Left renal pelvis (tissue), 4 donors: ENCODE results near the gene HDAC4. TPM values are rescaled to one million over a fixed set of nuclear protein-coding genes. Genes with fewer than 3 reads are reported as not detected.
"Not testable (repeated sequence)": the region's sequence is repeated elsewhere in the genome, so short reads cannot be mapped to it uniquely, and the experiment has no call there.

Experiments
- DNase-seq, 4 donors: peaks; one replicate each; pipeline ENCODE4 v3.0.0-alpha.2; 2013; ENCODE audit warnings: low read depth in 4 of 4, low spot score in 3 of 4
- polyA plus RNA-seq, 4 donors: library from polyadenylated mRNA; unstranded; fragments of 120-200 nt; gene quantifications; one replicate each; pipeline ENCODE4 v1.2.1, GENCODE V29; 2013; ENCODE audit not compliant: insufficient read length in 4 of 4

HDAC4 gene
- polyA plus RNA-seq, 4 donors, result 12.9 to 15.4 (median 14.4) TPM

- DNase-seq, result no peak
Measured at GRCh38 chr2:239085201-239085992, 315.4 kb downstream of the HDAC4 start.

GRCh38 chr2:239084007-239084406 lies 316.8 kb downstream of the HDAC4 start:
- DNase-seq, result no peak

- no peak for DNase-seq
Measured at GRCh38 chr2:239082425-239082824, 318.4 kb downstream of the HDAC4 start.

- no peak for DNase-seq
Measured at GRCh38 chr2:239081622-239082021, 319.2 kb downstream of the HDAC4 start.

DNA sequence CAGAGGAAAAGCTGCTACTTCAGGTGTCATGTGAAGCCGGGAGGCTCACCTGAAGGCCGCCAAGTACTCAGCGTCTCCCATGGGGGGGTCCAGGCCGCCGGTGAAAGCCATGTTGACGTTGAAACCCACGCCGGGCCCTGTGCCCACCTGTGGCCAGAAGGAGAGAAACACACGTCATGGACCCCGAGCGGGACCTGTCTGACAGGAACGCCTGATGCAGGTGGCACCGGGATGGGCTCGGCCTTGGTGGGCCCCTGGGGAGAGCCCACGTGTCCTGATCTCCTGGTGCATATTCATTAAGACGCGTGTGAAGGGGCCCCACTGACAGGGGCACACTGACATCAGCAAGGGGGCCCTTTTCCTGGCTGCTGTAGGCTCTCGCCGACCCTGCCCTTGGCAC lies 319.8 kb downstream of the HDAC4 start:
- DNase-seq, result no peak

GRCh38 chr2:239079671-239080294 lies 321.0 kb downstream of the HDAC4 start:
- no peak for DNase-seq

- no peak for DNase-seq
Measured at GRCh38 chr2:239078128-239078924, 322.5 kb downstream of the HDAC4 start.

GRCh38 chr2:239077260-239077659 lies 323.6 kb downstream of the HDAC4 start:
- DNase-seq, result no peak

DNA sequence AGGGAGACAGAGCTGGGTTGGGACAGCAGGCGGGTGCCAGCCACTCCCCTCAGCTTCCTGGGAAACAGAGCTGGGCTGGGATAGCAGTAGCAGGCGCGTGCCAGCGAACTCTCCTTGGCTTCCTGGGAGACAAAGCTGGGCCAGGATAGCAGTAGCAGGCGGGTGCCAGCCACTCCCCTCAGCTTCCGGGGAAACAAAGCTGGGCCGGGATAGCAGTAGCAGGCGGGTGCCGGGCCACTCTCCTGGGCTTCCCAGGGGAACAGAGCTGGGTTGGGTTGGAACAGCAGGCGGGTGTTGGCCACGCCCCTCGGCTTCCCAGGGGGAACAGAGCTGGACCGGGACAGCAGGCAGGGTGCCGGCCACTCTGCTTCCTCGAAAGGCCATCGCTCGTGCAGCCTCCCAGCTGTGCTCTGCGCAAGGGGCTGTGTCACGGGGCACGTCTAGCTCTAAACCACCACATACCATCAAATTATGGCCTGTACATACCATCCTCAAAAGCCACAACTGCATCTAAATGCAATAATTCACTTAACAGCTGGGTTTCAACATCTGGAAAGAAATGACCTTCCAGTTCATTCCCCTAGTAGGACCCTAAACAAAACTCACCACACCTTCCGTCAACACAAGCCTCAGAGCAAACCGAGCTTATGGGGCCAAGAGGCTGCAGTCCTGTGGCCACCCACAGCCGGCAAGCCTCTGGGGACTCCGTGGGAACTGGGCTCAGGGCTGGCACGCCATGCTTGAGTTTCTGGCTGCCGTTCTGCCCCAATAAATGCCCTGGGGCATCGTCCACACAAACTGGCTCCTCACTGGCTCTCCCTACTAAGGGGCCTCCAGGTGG lies 324.7 kb downstream of the HDAC4 start:
- no peak for DNase-seq

DNA sequence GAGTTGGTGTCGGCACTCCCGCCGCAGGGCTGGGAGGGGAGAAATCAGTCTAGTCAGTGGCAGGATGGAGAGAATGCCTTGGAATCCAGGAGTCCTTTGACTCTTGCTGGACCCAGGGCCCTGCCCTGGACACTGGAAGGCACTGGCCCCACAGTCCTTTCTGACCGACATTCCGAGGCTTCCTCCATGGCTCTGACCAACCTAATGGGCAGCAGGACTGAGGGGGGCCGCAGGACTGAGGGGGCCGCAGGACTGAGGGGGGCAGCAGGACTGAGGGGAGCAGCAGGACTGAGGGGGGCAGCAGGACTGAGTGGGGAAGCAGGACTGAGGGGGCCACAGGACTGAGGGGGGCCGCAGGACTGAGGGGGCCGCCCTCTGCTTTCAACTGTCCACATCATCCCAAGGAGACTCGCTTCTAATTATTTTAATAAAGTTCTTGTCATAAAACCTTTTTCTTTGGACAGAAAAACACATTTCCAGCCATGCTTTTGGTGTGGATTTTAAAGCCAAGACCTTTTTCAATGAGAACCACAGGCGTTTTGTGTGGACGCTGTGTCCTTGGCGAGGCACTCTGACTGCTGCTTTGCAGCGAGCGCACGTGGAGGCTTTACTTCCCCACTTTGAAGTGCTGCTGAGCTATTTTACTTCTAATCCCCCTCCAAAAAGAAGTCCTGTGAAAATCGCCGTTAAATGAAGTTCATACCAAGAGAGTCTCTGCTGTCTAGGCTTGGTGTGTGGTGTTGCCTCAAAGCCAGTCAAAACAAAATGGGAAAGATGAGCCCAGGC lies 326.9 kb downstream of the HDAC4 start:
- DNase-seq, result no peak

GRCh38 chr2:239073270-239073669 lies 327.6 kb downstream of the HDAC4 start:
- no peak for DNase-seq

GRCh38 chr2:239072786-239073185 lies 328.0 kb downstream of the HDAC4 start:
- no peak for DNase-seq

DNA sequence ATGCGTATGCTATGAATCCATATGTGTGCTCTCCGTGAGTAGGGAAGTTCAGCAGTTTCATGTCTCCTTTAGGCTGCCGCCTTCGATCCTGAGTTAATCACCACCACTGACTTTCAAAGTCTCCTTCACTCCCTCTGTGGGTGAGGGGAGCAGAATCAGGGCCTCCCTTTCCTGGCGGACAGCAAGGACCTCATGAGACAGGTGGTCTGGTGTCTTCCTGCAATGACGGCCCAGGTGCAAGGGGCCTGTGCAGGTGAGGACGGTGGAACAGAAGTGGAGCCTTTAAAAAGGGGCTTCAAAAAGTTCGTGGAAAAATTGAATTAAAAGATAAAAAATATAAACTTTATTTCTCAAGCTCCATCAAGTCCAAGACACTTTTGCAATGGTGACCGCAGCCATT lies 330.4 kb downstream of the HDAC4 start:
- DNase-seq, result no peak

DNA sequence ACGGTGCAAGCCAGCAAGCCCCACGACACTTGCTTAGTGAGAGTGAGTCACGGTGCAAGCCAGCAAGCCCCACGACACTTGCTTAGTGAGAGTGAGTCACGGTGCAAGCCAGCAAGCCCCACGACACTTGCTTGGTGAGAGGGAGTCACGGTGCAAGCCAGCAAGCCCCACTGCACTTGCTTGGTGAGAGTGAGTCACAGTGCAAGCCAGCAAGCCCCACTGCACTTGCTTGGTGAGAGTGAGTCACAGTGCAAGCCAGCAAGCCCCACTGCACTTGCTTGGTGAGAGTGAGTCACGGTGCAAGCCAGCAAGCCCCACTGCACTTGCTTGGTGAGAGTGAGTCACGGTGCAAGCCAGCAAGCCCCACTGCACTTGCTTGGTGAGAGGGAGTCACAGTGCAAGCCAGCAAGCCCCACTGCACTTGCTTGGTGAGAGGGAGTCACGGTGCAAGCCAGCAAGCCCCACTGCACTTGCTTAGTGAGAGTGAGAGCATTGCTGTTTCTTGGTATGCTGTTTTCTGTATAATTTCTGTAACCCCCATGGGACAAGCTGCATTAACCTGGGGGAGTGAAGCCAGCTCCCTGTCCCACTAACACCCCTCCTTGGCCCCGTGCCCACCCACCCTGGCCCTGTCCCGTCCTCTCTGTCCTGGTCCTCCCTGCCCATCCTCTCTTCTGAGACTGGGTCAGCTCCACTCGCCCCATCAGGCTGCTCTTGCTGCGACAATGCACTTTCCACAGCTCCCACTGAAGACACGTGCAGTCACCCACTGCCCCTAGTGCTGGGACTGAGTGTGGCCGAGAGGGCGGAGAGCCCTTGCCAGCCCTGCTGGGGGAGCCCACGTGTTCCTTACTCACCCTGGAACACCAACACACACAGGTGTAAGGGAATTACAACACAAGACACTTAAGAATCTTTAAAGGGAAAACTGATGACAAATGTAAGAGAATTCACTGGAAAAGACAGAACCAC lies 331.2 kb downstream of the HDAC4 start:
- not testable (repeated sequence) for DNase-seq

DNA sequence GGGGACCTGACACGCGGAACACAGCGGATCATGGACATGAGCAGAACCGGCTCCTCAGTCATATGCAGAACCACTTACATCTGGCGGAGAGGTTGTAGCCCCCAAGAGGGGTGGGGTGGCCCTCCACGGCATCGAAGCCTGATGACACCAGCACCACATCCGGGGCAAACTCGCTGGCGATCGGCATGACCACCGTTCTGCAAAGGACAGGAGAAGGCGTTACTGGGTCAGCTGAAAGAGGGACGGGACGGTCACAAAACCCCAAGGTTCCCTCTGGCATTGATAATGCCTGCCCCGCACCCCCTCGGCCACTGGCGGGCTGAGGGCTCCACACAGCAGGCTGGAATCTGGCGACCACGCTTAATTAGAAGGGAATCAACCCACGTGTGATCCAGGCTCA lies 332.4 kb downstream of the HDAC4 start:
- no peak for DNase-seq

DNA sequence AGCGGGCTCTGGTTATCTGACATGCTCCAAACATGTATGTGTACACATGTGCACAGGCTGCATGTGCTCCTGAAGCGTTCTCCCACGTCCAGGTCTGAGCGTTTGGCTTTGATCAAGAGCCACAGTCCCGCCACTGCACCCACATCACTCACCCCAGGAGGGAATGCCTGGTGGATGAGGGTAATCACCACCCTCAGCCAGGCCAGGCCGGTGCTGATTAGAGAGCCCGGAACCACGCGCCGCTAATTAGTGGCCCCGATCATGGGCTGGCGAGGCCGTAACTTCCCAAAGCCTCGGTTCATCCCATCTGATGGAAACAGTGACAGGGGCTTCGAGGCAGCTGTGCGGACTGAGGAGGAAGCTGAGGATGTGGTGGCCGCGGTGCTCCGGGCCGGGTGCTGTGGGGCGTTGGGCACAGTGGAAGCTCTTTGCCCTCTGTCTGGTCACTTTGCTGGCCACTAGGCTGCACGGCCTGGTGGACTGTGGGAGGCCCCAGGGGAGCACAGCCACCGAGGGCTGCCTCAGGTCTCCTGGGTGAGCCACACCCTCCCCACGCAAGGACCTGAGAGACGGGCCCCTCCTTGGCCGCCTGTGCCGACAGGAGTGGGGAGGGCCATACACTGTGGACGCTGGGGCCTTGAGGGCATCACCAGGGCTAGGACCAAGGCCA lies 333.5 kb downstream of the HDAC4 start:
- no peak for DNase-seq

DNA sequence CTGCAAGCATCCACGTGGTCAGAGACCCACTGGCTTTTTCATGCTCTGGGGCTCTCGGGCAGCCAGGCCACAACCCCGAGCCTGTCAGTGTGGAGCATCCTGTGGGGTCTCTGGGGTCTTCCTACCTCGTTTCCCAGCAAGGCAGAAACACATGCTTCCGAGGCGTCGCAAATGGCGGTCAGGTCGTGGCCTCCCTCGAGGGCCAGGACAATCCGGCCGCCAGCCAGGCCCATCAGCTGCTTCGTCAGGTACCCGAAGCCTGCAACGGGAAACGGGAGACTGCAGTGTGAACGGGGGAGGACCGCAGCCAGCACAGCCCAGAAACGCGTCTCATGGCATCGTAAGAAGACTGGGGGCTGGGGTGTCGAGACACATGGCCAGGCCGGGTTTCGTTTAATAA lies 334.2 kb downstream of the HDAC4 start:
- no peak for DNase-seq

DNA sequence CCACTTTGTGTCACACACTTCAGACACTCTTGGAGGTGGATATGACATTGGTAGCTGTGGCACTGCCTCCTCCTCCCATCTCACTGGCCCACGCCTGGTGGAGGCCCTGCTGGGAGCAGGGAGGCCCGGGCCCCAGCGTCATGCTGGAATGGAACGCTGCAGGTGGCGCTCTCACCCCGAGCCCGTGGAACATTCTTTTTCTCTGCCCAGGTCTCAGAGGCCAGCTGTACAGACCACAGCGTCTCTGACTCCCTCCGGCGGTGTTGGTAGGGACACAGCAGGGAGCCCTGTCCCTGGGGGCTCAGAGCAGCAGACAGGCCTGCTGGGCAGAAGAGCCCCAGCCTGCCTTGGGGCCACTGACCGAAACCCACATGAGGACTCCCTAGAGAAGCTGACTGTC lies 334.9 kb downstream of the HDAC4 start:
- DNase-seq, result no peak
